ENCODE data around the gene CT45A6.
"Not testable (repeated sequence)": the region's sequence is repeated elsewhere in the genome, so short reads cannot be mapped to it uniquely, and the experiment has no call there.

Gene CT45A6

GRCh38 chrX:135802687-135803086, at the start of gene CT45A6:
Gene CT45A6 (minus strand): TSS chrX:135802787. CDS start chrX:135798993, 3,794 bp downstream.
- not testable (repeated sequence) for DNase-seq

GRCh38 chrX:135837180-135837579, 34.6 kb upstream of the CT45A6 start, which contains the start of gene CT45A7:
Gene CT45A7 (minus strand): TSS chrX:135837280. CDS start chrX:135833533, 3,747 bp downstream.
- DNase-seq = not testable (repeated sequence)

- not testable (repeated sequence) for DNase-seq
Measured at GRCh38 chrX:135819912-135820311, 17.3 kb upstream of the CT45A6 start, which contains the start of gene CT45A2. Gene CT45A2 (minus strand): TSS chrX:135820012. CDS start chrX:135816265, 3,747 bp downstream.

GRCh38 chrX:135785403-135785802, 17.2 kb downstream of the CT45A6 start, which contains the start of gene CT45A5:
Gene CT45A5 (minus strand): TSS chrX:135785503. CDS start chrX:135781729, 3,774 bp downstream.
- not testable (repeated sequence) for DNase-seq

- not testable (repeated sequence) for DNase-seq
Measured at GRCh38 chrX:135768091-135768490, 34.5 kb downstream of the CT45A6 start, which contains the start of gene CT45A3. Gene CT45A3 (minus strand): TSS chrX:135768191. CDS start chrX:135764444, 3,747 bp downstream.

- not testable (repeated sequence) for DNase-seq
Measured at GRCh38 chrX:135744739-135745138, 57.8 kb downstream of the CT45A6 start.

All from activated CD4-positive, alpha-beta T cell treated with anti-CD3 and anti-CD28 coated beads, Interleukin-2, amount 50 U/mL, for 4 hours (primary cell).